Heart left ventricle (tissue), 16 donors: ENCODE data around the gene SMARCC1. TPM values are rescaled to one million over a fixed set of nuclear protein-coding genes. Genes with fewer than 3 reads are reported as not detected.

Experiments used
- ATAC-seq, 4 donors: fragments of 200-7000 bp; cut with Tn5 transposase; one replicate each; pipeline ENCODE4 v1.9.1; 2020 to 2022; ENCODE audit warnings: moderate library complexity in 4 of 4, mild to moderate bottlenecking in 3 of 4, moderate number of reproducible peaks in 1 of 4
- DNase-seq, 5 donors: peaks; one replicate each; pipeline ENCODE4 v3.0.0-alpha.2; 2020
- H3K27ac ChIP-seq, 12 donors: fragments of 200-600 bp; sonication (generic) in 4 of 12; one replicate each; pipeline versions ENCODE4 v1.5.0 to v1.8.0; 2016 to 2022; ENCODE audit warnings: mild to moderate bottlenecking in 2 of 12
- H3K27me3 ChIP-seq, 9 donors: fragments of 200-600 bp; sonication (generic) in 2 of 9; one replicate each; pipeline versions ENCODE4 v1.5.1 to v1.8.0; 2016 to 2022; ENCODE audit warnings: mild to moderate bottlenecking in 3 of 9
- H3K36me3 ChIP-seq, 9 donors: fragments of 200-600 bp; sonication (generic) in 2 of 9; one replicate each; pipeline versions ENCODE4 v1.5.0 to v1.8.0; 2018 to 2022; ENCODE audit warnings: mild to moderate bottlenecking in 2 of 9
- H3K4me1 ChIP-seq, 12 donors: fragments of 200-600 bp; sonication (generic) in 4 of 12; one replicate each; pipeline versions ENCODE4 v1.5.0 to v1.8.0; 2016 to 2022; ENCODE audit warnings: mild to moderate bottlenecking in 3 of 12
- H3K4me3 ChIP-seq, 12 donors: fragments of 200-600 bp; sonication (generic) in 4 of 12; one replicate each; pipeline versions ENCODE4 v1.5.0 to v1.8.0; 2017 to 2022; ENCODE audit warnings: mild to moderate bottlenecking in 9 of 12, moderate library complexity in 4 of 12
- H3K9me3 ChIP-seq, 12 donors: fragments of 200-600 bp; sonication (generic) in 4 of 12; one replicate each; pipeline versions ENCODE4 v1.5.0 to v1.8.0; 2016 to 2022; ENCODE audit warnings: mild to moderate bottlenecking in 1 of 12
- POLR2A ChIP-seq, 2 donors: fragments of 450-650 bp; IDR thresholded peaks; one replicate each; pipeline ENCODE4 v1.6.1; 2017; ENCODE audit warnings: antibody characterized with exemption in 2 of 2, mild to moderate bottlenecking in 2 of 2, moderate library complexity in 2 of 2
- WGBS, 4 donors: extraction: QIAGEN DNeasy Blood & Tissue Kit in 2 of 4; methylation state at CpG; one replicate each; pipeline versions ENCODE4 v1.1.5 to v1.1.7; 2013 to 2018; 5-methylcytosine and 5-hydroxymethylcytosine counted together
- intact Hi-C, 10 donors: fragments of 100-400 bp; cut with DNase I; formaldehyde crosslinking; loops; one replicate each; pipeline versions ENCODE4 v1.11.1 to v1.14.2; 2022
- polyA plus RNA-seq, 2 donors: library from polyadenylated mRNA; stranded (reverse); fragments of 200-250 nt; gene quantifications; one replicate each; pipeline ENCODE4 v1.2.3, GENCODE V29; 2013
- total RNA-seq, 9 donors: library from RNA; depleted of rRNA in 2 of 9; stranded (reverse); fragments of >200 nt in 2 of 9; fragmentation: NEBNext Ultra II Directional in 3 of 9; extraction: Animal tissue kit (Norgen Biotek cat#: 25700) in 3 of 9; gene quantifications; one replicate each; pipeline versions ENCODE4 v1.1.0 to v1.2.4, GENCODE V29; 2016 to 2023
- TF ChIP-seq, protein P1 (sequence below), 12 donors: fragments of 200-600 bp; sonication (generic) in 4 of 12; IDR thresholded peaks; one replicate each; pipeline versions ENCODE4 v1.5.0 to v1.8.0; 2018 to 2022; ENCODE audit warnings: antibody characterized with exemption in 12 of 12, mild to moderate bottlenecking in 5 of 12
- donor health status: ischemic (EF 13 %, LVEDD 7.1; RV severe dilation, severe dysfunction).
- donor health status: healthy with polysubstance abuse.
- donor health status: DM: no; HTN: yes; CAD: no.
- donor health status: DM: no; HTN: no; CAD: no.
- donor health status: ischemic (EF 25% LVEDD 6.9; RV normal size, moderate dysfunction).
- donor health status: ischemic (EF 25% LVEDD 5.7; RV mildly dilated, moderate dysfunction).
- donor health status: healthy.
- donor health status: DM: yes; HTN: yes; CAD: no.
- donor health status: ischemic (EF 35%, LVEDD 5.7; RV mildly dilated, moderate dysfunction).
- donor health status: nonischemic (EF 11% LVEDD 7.7; RV severe dilation, severe dysfunction).
- donor health status: DM: yes; HTN: yes; CAD: no.
- donor health status: PGD.
- donor health status: ischemic (EF 29% LVEDD 5.4; RV normal size, mild dysfunction).
- donor health status: nonischemic (EF 23%, LVEDD 6.1; RV moderate dilation, normal function).

The SMARCC1 gene
- total and polyA plus RNA-seq, 11 donors, result 5.8 to 31.4 (median 25.5) TPM

GRCh38 chr3:47802734-47803479 lies 21.2 kb upstream of the SMARCC1 start, which contains the start of gene DHX30:
TSS of gene DHX30 (plus strand) at chr3:47803138. CDS start at chr3:47810684, 7,546 bp downstream.
- H3K4me1 ChIP-seq, result peaks cover 0 to 26% (median 16%) of the 10 kb centered on the region in 12 donors
- peak within 1 kb of the TSS; percentile 94 to 99 (median 98) for H3K27ac ChIP-seq
- TF ChIP-seq POLR2A (IDR thresholded peaks at IDR 0.05), result peak in 1 of 2 donors; percentile 90
- TF ChIP-seq, protein P1, sequence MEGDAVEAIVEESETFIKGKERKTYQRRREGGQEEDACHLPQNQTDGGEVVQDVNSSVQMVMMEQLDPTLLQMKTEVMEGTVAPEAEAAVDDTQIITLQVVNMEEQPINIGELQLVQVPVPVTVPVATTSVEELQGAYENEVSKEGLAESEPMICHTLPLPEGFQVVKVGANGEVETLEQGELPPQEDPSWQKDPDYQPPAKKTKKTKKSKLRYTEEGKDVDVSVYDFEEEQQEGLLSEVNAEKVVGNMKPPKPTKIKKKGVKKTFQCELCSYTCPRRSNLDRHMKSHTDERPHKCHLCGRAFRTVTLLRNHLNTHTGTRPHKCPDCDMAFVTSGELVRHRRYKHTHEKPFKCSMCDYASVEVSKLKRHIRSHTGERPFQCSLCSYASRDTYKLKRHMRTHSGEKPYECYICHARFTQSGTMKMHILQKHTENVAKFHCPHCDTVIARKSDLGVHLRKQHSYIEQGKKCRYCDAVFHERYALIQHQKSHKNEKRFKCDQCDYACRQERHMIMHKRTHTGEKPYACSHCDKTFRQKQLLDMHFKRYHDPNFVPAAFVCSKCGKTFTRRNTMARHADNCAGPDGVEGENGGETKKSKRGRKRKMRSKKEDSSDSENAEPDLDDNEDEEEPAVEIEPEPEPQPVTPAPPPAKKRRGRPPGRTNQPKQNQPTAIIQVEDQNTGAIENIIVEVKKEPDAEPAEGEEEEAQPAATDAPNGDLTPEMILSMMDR (IDR thresholded peaks at IDR 0.05), result no peak
- peak; percentile 91 to 95 (median 92) for DNase-seq
- peak within 1 kb of the TSS; percentile 69 to 99 (median 90) for H3K4me3 ChIP-seq
- H3K27me3 ChIP-seq, result no peaks in the 10 kb centered on the region
- intact Hi-C loops, result loop anchor here in 2 of 10 donors (5.0 kb wide), 2 partner anchors 281 to 291 kb away; partner anchors contain the start of gene ELP6 (in 1 of the 2)
- peaks cover 0 to 28% (median 24%) of the 10 kb centered on the region in 9 donors for H3K36me3 ChIP-seq
- 0 to 1% (median 1%) methylated on average over 8 to 90 of the region's 90 CpGs for WGBS, 4 donors
- H3K9me3 ChIP-seq, result no peaks in the 10 kb centered on the region
- ATAC-seq, result peak; percentile 79 to 96 (median 91)

- Histone ChIP-seq H3K27me3 (no peaks in the 10 kb centered on the region), H3K36me3 (no peaks in the 10 kb centered on the region), H3K4me1 (peaks cover 0 to 24% (median 15%) of the 10 kb centered on the region in 12 donors), H3K4me3 (no peak overlapping the region), H3K9me3 (no peaks in the 10 kb centered on the region), H3K27ac (no peak overlapping the region)
- DNase-seq (no peak), ATAC-seq (no peak)
- 74 to 92% (median 92%) methylated on average over 4 of the region's 4 CpGs for WGBS, 4 donors
- no peak for TF ChIP-seq POLR2A (IDR thresholded peaks at IDR 0.05)
- TF ChIP-seq, protein P1 (IDR thresholded peaks at IDR 0.05), result peak in 7 of 12 donors; percentile 9 to 36 (median 21)
- intact Hi-C loops, result loop anchor here in 2 of 10 donors (5.0 kb wide), 2 partner anchors 277 to 287 kb away; partner anchors contain the start of gene ELP6 (in 1 of the 2)
Observed at GRCh38 chr3:47799733-47800132, 18.0 kb upstream of the SMARCC1 start.

- DNase-seq (no peak), ATAC-seq (no peak)
- TF ChIP-seq POLR2A (IDR thresholded peaks at IDR 0.05), result no peak
- TF ChIP-seq, protein P1 (IDR thresholded peaks at IDR 0.05), result no peak
- Histone ChIP-seq H3K36me3 (no peaks in the 10 kb centered on the region), H3K27me3 (no peaks in the 10 kb centered on the region), H3K4me1 (peaks cover 0 to 1% (median 0%) of the 10 kb centered on the region in 12 donors), H3K4me3 (no peak overlapping the region), H3K27ac (no peak overlapping the region), H3K9me3 (peaks cover 0 to 7% (median 0%) of the 10 kb centered on the region in 12 donors)
- 73 to 80% (median 75%) methylated on average over 4 of the region's 4 CpGs for WGBS, 4 donors
- intact Hi-C loops, result no loop called here
Observed at GRCh38 chr3:47794544-47794943, 12.9 kb upstream of the SMARCC1 start.

- 88 to 95% (median 93%) methylated on average over 2 of the region's 2 CpGs for WGBS, 4 donors
- TF ChIP-seq, protein P1 (IDR thresholded peaks at IDR 0.05), result no peak
- TF ChIP-seq POLR2A (IDR thresholded peaks at IDR 0.05), result no peak
- Histone ChIP-seq H3K27me3 (no peaks in the 10 kb centered on the region), H3K9me3 (peaks cover 0 to 7% (median 0%) of the 10 kb centered on the region in 12 donors), H3K36me3 (no peaks in the 10 kb centered on the region), H3K4me3 (no peak overlapping the region), H3K27ac (no peak overlapping the region), H3K4me1 (peaks cover 0 to 5% (median 0%) of the 10 kb centered on the region in 12 donors)
- ATAC-seq (no peak), DNase-seq (no peak)
- intact Hi-C loops, result no loop called here
Observed at GRCh38 chr3:47792699-47793098, 11.0 kb upstream of the SMARCC1 start.
